PFSK-1 (cell line): ENCODE data around the gene SLCO2A1.

Experiments
- FOXP2 ChIP-seq: optimal IDR thresholded peaks from 2 replicates; pipeline ENCODE3; 2011; ENCODE audit warnings: borderline replicate concordance, control low read depth, inconsistent platforms; ENCODE audit not compliant: insufficient read depth; ENCODE audit errors: extremely low read length, extremely low read depth
- POLR2AphosphoS5 ChIP-seq: IDR thresholded peaks from 2 replicates; pipeline ENCODE4 v1.6.1; 2012; ENCODE audit warnings: low read depth, mild to moderate bottlenecking, control low read depth, low read length, moderate library complexity
- SIN3A ChIP-seq: IDR thresholded peaks from 2 replicates; pipeline ENCODE4 v1.6.1; 2012; ENCODE audit warnings: mild to moderate bottlenecking, low read length, moderate library complexity, borderline replicate concordance; ENCODE audit not compliant: insufficient read depth
- TAF1 ChIP-seq: IDR thresholded peaks from 2 replicates; pipeline ENCODE4 v1.6.1; 2012; ENCODE audit warnings: low read length, control low read depth, borderline replicate concordance; ENCODE audit not compliant: insufficient read depth
- TF ChIP-seq, protein P1 (sequence below), 2 experiments: IDR thresholded peaks; 2 replicates each; pipeline versions ENCODE4 v1.6.1 to v1.8.0; 2011 to 2012; ENCODE audit warnings: low read depth in 2 of 2, low read length in 2 of 2, control low read depth in 1 of 2, inconsistent platforms in 1 of 2, mild to moderate bottlenecking in 1 of 2, moderate library complexity in 1 of 2; ENCODE audit not compliant: insufficient read depth in 1 of 2

SLCO2A1 gene

GRCh38 chr3:133970339-133970738, 59.4 kb downstream of the SLCO2A1 start:
- TF ChIP-seq, protein P1, sequence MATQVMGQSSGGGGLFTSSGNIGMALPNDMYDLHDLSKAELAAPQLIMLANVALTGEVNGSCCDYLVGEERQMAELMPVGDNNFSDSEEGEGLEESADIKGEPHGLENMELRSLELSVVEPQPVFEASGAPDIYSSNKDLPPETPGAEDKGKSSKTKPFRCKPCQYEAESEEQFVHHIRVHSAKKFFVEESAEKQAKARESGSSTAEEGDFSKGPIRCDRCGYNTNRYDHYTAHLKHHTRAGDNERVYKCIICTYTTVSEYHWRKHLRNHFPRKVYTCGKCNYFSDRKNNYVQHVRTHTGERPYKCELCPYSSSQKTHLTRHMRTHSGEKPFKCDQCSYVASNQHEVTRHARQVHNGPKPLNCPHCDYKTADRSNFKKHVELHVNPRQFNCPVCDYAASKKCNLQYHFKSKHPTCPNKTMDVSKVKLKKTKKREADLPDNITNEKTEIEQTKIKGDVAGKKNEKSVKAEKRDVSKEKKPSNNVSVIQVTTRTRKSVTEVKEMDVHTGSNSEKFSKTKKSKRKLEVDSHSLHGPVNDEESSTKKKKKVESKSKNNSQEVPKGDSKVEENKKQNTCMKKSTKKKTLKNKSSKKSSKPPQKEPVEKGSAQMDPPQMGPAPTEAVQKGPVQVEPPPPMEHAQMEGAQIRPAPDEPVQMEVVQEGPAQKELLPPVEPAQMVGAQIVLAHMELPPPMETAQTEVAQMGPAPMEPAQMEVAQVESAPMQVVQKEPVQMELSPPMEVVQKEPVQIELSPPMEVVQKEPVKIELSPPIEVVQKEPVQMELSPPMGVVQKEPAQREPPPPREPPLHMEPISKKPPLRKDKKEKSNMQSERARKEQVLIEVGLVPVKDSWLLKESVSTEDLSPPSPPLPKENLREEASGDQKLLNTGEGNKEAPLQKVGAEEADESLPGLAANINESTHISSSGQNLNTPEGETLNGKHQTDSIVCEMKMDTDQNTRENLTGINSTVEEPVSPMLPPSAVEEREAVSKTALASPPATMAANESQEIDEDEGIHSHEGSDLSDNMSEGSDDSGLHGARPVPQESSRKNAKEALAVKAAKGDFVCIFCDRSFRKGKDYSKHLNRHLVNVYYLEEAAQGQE (IDR thresholded peaks at IDR 0.05; ENCODE audit: insufficient read depth in 1 of 2, low read depth in 2 of 2, low read length in 2 of 2), result no peak
- TF ChIP-seq POLR2AphosphoS5 (no peak), FOXP2 (no peak), TAF1 (no peak), SIN3A (no peak)

GRCh38 chr3:133967992-133968892, 61.5 kb downstream of the SLCO2A1 start:
- TF ChIP-seq, protein P1 (IDR thresholded peaks at IDR 0.05; ENCODE audit: insufficient read depth in 1 of 2, low read depth in 2 of 2, low read length in 2 of 2), result no peak
- TF ChIP-seq FOXP2 (no peak), TAF1 (no peak), SIN3A (no peak), POLR2AphosphoS5 (no peak)

- TF ChIP-seq SIN3A (no peak), TAF1 (no peak), POLR2AphosphoS5 (no peak), FOXP2 (no peak)
- TF ChIP-seq, protein P1 (IDR thresholded peaks at IDR 0.05; ENCODE audit: insufficient read depth in 1 of 2, low read depth in 2 of 2, low read length in 2 of 2), result no peak
Measured at GRCh38 chr3:133966954-133967353, 62.8 kb downstream of the SLCO2A1 start.

- TF ChIP-seq SIN3A (no peak), POLR2AphosphoS5 (no peak), TAF1 (no peak), FOXP2 (no peak)
- TF ChIP-seq, protein P1 (IDR thresholded peaks at IDR 0.05; ENCODE audit: insufficient read depth in 1 of 2, low read depth in 2 of 2, low read length in 2 of 2), result no peak
Measured at GRCh38 chr3:133965906-133966305, 63.8 kb downstream of the SLCO2A1 start.
